ENCODE measurements around the gene CSH1.

DNA sequence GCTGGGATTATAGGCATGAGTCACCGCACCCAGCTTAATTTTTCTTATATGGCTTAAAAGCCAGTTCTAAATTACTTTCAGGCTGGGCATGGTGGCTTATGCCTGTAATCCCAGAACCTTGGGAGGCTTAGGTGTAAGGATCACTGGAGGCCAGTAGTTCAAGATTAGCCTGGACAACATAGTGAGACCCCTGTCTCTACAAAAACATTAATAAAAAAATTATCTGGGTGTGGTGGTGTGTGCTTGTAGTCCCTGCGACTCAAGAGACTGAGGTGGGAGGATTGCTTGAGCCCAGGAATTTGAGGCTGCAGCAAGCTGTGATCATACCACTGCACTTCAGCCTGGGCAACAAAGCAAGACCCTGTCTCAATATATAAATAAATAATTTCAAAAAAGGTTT is 43.1 kb downstream of the CSH1 start:
- TF ChIP-seq, protein P1, sequence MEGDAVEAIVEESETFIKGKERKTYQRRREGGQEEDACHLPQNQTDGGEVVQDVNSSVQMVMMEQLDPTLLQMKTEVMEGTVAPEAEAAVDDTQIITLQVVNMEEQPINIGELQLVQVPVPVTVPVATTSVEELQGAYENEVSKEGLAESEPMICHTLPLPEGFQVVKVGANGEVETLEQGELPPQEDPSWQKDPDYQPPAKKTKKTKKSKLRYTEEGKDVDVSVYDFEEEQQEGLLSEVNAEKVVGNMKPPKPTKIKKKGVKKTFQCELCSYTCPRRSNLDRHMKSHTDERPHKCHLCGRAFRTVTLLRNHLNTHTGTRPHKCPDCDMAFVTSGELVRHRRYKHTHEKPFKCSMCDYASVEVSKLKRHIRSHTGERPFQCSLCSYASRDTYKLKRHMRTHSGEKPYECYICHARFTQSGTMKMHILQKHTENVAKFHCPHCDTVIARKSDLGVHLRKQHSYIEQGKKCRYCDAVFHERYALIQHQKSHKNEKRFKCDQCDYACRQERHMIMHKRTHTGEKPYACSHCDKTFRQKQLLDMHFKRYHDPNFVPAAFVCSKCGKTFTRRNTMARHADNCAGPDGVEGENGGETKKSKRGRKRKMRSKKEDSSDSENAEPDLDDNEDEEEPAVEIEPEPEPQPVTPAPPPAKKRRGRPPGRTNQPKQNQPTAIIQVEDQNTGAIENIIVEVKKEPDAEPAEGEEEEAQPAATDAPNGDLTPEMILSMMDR (IDR thresholded peaks at IDR 0.05) = no peak
- TF ChIP-seq POLR2A (IDR thresholded peaks at IDR 0.05) (no peak), POLR2AphosphoS5 (IDR thresholded peaks at IDR 0.05; ENCODE audit: insufficient read depth in 1 of 2, low read depth in 1 of 2) (no peak)
